Karpas-422 (cell line): Measurements from ENCODE around the gene CRYBB3. TPM values are rescaled to one million over a fixed set of nuclear protein-coding genes. Genes with fewer than 3 reads are reported as not detected.
A peak's percentile ranks its signal among the peaks of the same experiment; 100 is the strongest.
"Not testable (repeated sequence)": the region's sequence is repeated elsewhere in the genome, so short reads cannot be mapped to it uniquely, and the experiment has no call there.

ENCODE experiments used
- DNase-seq: peaks from one replicate; pipeline ENCODE4 v3.0.0-alpha.2; 2015
- H2AFZ ChIP-seq: fragments of 200-600 bp; sonication (generic); 2 replicates; pipeline ENCODE4 v1.6.1; 2014; ENCODE audit warnings: antibody characterized with exemption, low read length, mixed read lengths
- H3K27ac ChIP-seq: fragments of 200-600 bp; sonication (generic); 2 replicates; pipeline ENCODE4 v1.5.1; 2014; ENCODE audit warnings: mild to moderate bottlenecking, low read length, moderate library complexity
- H3K27me3 ChIP-seq: fragments of 200-600 bp; sonication (generic); 2 replicates; pipeline ENCODE4 v1.6.1; 2014; ENCODE audit warnings: low read length, mixed read lengths
- H3K36me3 ChIP-seq: fragments of 200-600 bp; sonication (generic); 2 replicates; pipeline ENCODE4 v1.6.1; 2014; ENCODE audit warnings: low read length, mixed read lengths; ENCODE audit not compliant: insufficient read depth
- H3K4me1 ChIP-seq: fragments of 200-600 bp; sonication (generic); 2 replicates; pipeline ENCODE4 v1.6.1; 2014; ENCODE audit warnings: mild to moderate bottlenecking, low read length, mixed read lengths
- H3K4me2 ChIP-seq: fragments of 200-600 bp; sonication (generic); 2 replicates; pipeline ENCODE4 v1.6.1; 2014; ENCODE audit warnings: low read length, low read depth, mild to moderate bottlenecking; ENCODE audit not compliant: poor library complexity, severe bottlenecking
- H3K4me3 ChIP-seq: fragments of 200-600 bp; sonication (generic); 2 replicates; pipeline ENCODE4 v1.5.1; 2014; ENCODE audit warnings: mild to moderate bottlenecking, antibody characterized with exemption, low read length, mixed read lengths
- H3K79me2 ChIP-seq: fragments of 200-600 bp; sonication (generic); 2 replicates; pipeline ENCODE4 v1.6.1; 2014; ENCODE audit warnings: mild to moderate bottlenecking, low read length, mixed read lengths
- H3K9ac ChIP-seq: fragments of 200-600 bp; sonication (generic); 2 replicates; pipeline ENCODE4 v1.6.0; 2014; ENCODE audit warnings: low read length
- H3K9me2 ChIP-seq: fragments of 200-600 bp; sonication (generic), shearing (Covaris generic); replicated peaks from 2 replicates; pipeline ENCODE4 v1.6.0; 2014; ENCODE audit warnings: mild to moderate bottlenecking, low read length, moderate library complexity; ENCODE audit not compliant: insufficient read depth
- H3K9me3 ChIP-seq: fragments of 300-700, 200-600 bp; sonication (generic); 2 replicates; pipeline ENCODE4 v1.6.1; 2014; ENCODE audit warnings: low read length, mixed read lengths
- H4K20me1 ChIP-seq: fragments of 200-600 bp; sonication (generic); 2 replicates; pipeline ENCODE4 v1.6.1; 2014; ENCODE audit warnings: mild to moderate bottlenecking, antibody characterized with exemption, low read length, low read depth; ENCODE audit not compliant: insufficient read depth
- total RNA-seq: library from RNA; depleted of rRNA; stranded (reverse); fragments of >200 nt; shearing (Covaris generic); gene quantifications from 2 replicates; pipeline ENCODE4 v1.2.3, GENCODE V29; 2014; ENCODE audit warnings: low replicate concordance

The CRYBB3 gene
- total RNA-seq, 1 experiment from 2014 or later = not detected

GRCh38 chr22:25193548-25193947, 6.1 kb upstream of the CRYBB3 start:
- Histone ChIP-seq H3K4me1 (no peaks in the 10 kb centered on the region), H3K27me3 (no peaks in the 10 kb centered on the region), H3K9me3 (no peaks in the 10 kb centered on the region), H3K36me3 (no peaks in the 10 kb centered on the region), H3K9ac (no peak overlapping the region), H3K79me2 (no peaks in the 10 kb centered on the region), H3K27ac (no peak overlapping the region), H3K4me2 (no peak overlapping the region), H3K9me2 (no peaks in the 10 kb centered on the region), H4K20me1 (no peaks in the 10 kb centered on the region), H3K4me3 (no peak overlapping the region), H2AFZ (no peak overlapping the region)
- peak; percentile 48 for DNase-seq

GRCh38 chr22:25196326-25196725, 3.3 kb upstream of the CRYBB3 start:
- H3K9ac ChIP-seq = no peak overlapping the region
- H3K79me2 ChIP-seq = no peaks in the 10 kb centered on the region
- no peak overlapping the region for H3K4me3 ChIP-seq
- no peaks in the 10 kb centered on the region for H3K4me1 ChIP-seq
- no peak overlapping the region for H2AFZ ChIP-seq
- no peaks in the 10 kb centered on the region for H3K9me3 ChIP-seq
- H3K4me2 ChIP-seq = no peak overlapping the region
- DNase-seq = no peak
- H4K20me1 ChIP-seq = no peaks in the 10 kb centered on the region
- H3K27ac ChIP-seq = no peak overlapping the region
- H3K36me3 ChIP-seq = no peaks in the 10 kb centered on the region
- no peaks in the 10 kb centered on the region for H3K9me2 ChIP-seq
- H3K27me3 ChIP-seq = no peaks in the 10 kb centered on the region

GRCh38 chr22:25197340-25197739, 2.3 kb upstream of the CRYBB3 start:
- DNase-seq = no peak
- Histone ChIP-seq H3K27ac (no peak overlapping the region), H3K4me3 (no peak overlapping the region)

GRCh38 chr22:25200967-25201366, 1.3 kb downstream of the CRYBB3 start:
- H3K9ac ChIP-seq = no peak overlapping the region
- H3K36me3 ChIP-seq = no peaks in the 10 kb centered on the region
- no peak overlapping the region for H2AFZ ChIP-seq
- no peaks in the 10 kb centered on the region for H3K79me2 ChIP-seq
- H3K9me3 ChIP-seq = no peaks in the 10 kb centered on the region
- H3K27me3 ChIP-seq = no peaks in the 10 kb centered on the region
- no peaks in the 10 kb centered on the region for H3K9me2 ChIP-seq
- no peak for DNase-seq
- H3K4me2 ChIP-seq = no peak overlapping the region
- no peak overlapping the region for H3K27ac ChIP-seq
- H4K20me1 ChIP-seq = no peaks in the 10 kb centered on the region
- no peaks in the 10 kb centered on the region for H3K4me1 ChIP-seq
- no peak overlapping the region for H3K4me3 ChIP-seq

More at GRCh38 chr22:25197340-25197739, 2.3 kb upstream of the CRYBB3 start:
- Histone ChIP-seq H3K9me2 (no peaks in the 10 kb centered on the region), H3K79me2 (no peaks in the 10 kb centered on the region), H3K36me3 (no peaks in the 10 kb centered on the region), H3K9ac (no peak overlapping the region), H4K20me1 (no peaks in the 10 kb centered on the region), H2AFZ (no peak overlapping the region), H3K9me3 (no peaks in the 10 kb centered on the region), H3K27me3 (no peaks in the 10 kb centered on the region), H3K4me1 (no peaks in the 10 kb centered on the region), H3K4me2 (no peak overlapping the region)

GRCh38 chr22:25201557-25202273, 2.1 kb downstream of the CRYBB3 start:
- H3K79me2 ChIP-seq = no peaks in the 10 kb centered on the region
- no peaks in the 10 kb centered on the region for H3K4me1 ChIP-seq
- H2AFZ ChIP-seq = no peak overlapping the region
- no peak overlapping the region for H3K4me2 ChIP-seq
- DNase-seq = no peak
- H3K9me3 ChIP-seq = no peaks in the 10 kb centered on the region
- H3K36me3 ChIP-seq = no peaks in the 10 kb centered on the region
- H3K9ac ChIP-seq = no peak overlapping the region
- H3K27ac ChIP-seq = no peak overlapping the region
- H3K4me3 ChIP-seq = no peak overlapping the region
- H3K9me2 ChIP-seq = no peaks in the 10 kb centered on the region
- H3K27me3 ChIP-seq = no peaks in the 10 kb centered on the region
- H4K20me1 ChIP-seq = no peaks in the 10 kb centered on the region

GRCh38 chr22:25202290-25202921, 2.7 kb downstream of the CRYBB3 start:
- peak; percentile 82 for DNase-seq
- H3K9me3 ChIP-seq = no peaks in the 10 kb centered on the region
- H3K4me3 ChIP-seq = no peak overlapping the region
- H3K79me2 ChIP-seq = no peaks in the 10 kb centered on the region
- H3K36me3 ChIP-seq = no peaks in the 10 kb centered on the region
- no peak overlapping the region for H3K9ac ChIP-seq
- no peak overlapping the region for H3K4me2 ChIP-seq
- no peak overlapping the region for H2AFZ ChIP-seq
- H3K27ac ChIP-seq = no peak overlapping the region
- H3K9me2 ChIP-seq = no peaks in the 10 kb centered on the region
- no peaks in the 10 kb centered on the region for H4K20me1 ChIP-seq
- no peaks in the 10 kb centered on the region for H3K4me1 ChIP-seq
- H3K27me3 ChIP-seq = no peaks in the 10 kb centered on the region

- Histone ChIP-seq H3K36me3 (no peaks in the 10 kb centered on the region), H3K9me3 (no peaks in the 10 kb centered on the region), H2AFZ (no peak overlapping the region), H3K4me3 (no peak overlapping the region), H3K27me3 (no peaks in the 10 kb centered on the region), H3K79me2 (no peaks in the 10 kb centered on the region), H3K4me2 (no peak overlapping the region), H3K9ac (no peak overlapping the region), H3K4me1 (no peaks in the 10 kb centered on the region), H4K20me1 (no peaks in the 10 kb centered on the region), H3K27ac (no peak overlapping the region), H3K9me2 (no peaks in the 10 kb centered on the region)
- no peak for DNase-seq
Observed at GRCh38 chr22:25203082-25203481, 3.4 kb downstream of the CRYBB3 start.

- H2AFZ ChIP-seq, H4K20me1 ChIP-seq, H3K27ac ChIP-seq, H3K9me3 ChIP-seq, H3K36me3 ChIP-seq, H3K4me3 ChIP-seq, H3K9me2 ChIP-seq, DNase-seq, H3K9ac ChIP-seq, H3K27me3 ChIP-seq, H3K79me2 ChIP-seq, H3K4me2 ChIP-seq, H3K4me1 ChIP-seq: not testable (repeated sequence)
Observed at GRCh38 chr22:25204547-25204946, 4.9 kb downstream of the CRYBB3 start.
